GM12891 (cell line): Measurements from ENCODE around the gene ANO3.

ENCODE experiments used
- POLR2A ChIP-seq: IDR thresholded peaks from 2 replicates; pipeline ENCODE4 v1.6.1; 2011; ENCODE audit warnings: low read depth, low read length, control low read depth
- POLR2AphosphoS5 ChIP-seq: IDR thresholded peaks from 2 replicates; pipeline ENCODE4 v1.6.1; 2011; ENCODE audit warnings: low read depth, low read length, control low read depth
- POU2F2 ChIP-seq: IDR thresholded peaks from 2 replicates; pipeline ENCODE4 v1.6.1; 2011; ENCODE audit warnings: low read depth, mild to moderate bottlenecking, control low read depth, low read length, moderate library complexity
- SPI1 ChIP-seq: IDR thresholded peaks from 2 replicates; pipeline ENCODE4 v1.6.1; 2011; ENCODE audit warnings: low read depth, low read length, control low read depth
- TAF1 ChIP-seq: IDR thresholded peaks from 2 replicates; pipeline ENCODE4 v1.6.1; 2011; ENCODE audit warnings: low read depth, low read length, control low read depth

GRCh38 chr11:26353010-26353409, 21.1 kb downstream of the ANO3 start:
- no peak for TF ChIP-seq POLR2A
- TF ChIP-seq TAF1, result no peak
- no peak for TF ChIP-seq POLR2AphosphoS5
- no peak for TF ChIP-seq SPI1
- TF ChIP-seq POU2F2, result no peak
